Stomach smooth muscle (tissue), 2 donors: Measurements from ENCODE around the gene GPR146.
A peak's percentile ranks its signal among the peaks of the same experiment; 100 is the strongest.

Experiments used
- H3K27ac ChIP-seq: one replicate; pipeline ENCODE4 v1.7.0; 2013; ENCODE audit warnings: mild to moderate bottlenecking, low read length, inconsistent platforms
- H3K27me3 ChIP-seq, 2 donors: one replicate each; pipeline ENCODE4 v1.7.0; 2013; ENCODE audit warnings: low read length in 2 of 2; ENCODE audit not compliant: insufficient read depth in 2 of 2, control insufficient read depth in 1 of 2
- H3K36me3 ChIP-seq, 2 donors: one replicate each; pipeline ENCODE4 v1.7.0; 2013; ENCODE audit warnings: low read length in 2 of 2; ENCODE audit not compliant: control insufficient read depth in 2 of 2, insufficient read depth in 2 of 2
- H3K4me1 ChIP-seq: one replicate; pipeline ENCODE4 v1.7.0; 2013; ENCODE audit warnings: low read length; ENCODE audit not compliant: control insufficient read depth, insufficient read depth
- H3K4me3 ChIP-seq, 2 donors: one replicate each; pipeline ENCODE4 v1.7.0; 2013; ENCODE audit warnings: low read length in 2 of 2
- H3K9ac ChIP-seq, 2 donors: one replicate each; pipeline ENCODE4 v1.7.0; 2013; ENCODE audit warnings: low read length in 2 of 2, mild to moderate bottlenecking in 1 of 2
- H3K9me3 ChIP-seq, 2 donors: one replicate each; pipeline ENCODE4 v1.7.0; 2013; ENCODE audit warnings: low read length in 2 of 2; ENCODE audit not compliant: control insufficient read depth in 2 of 2
- donor health status: healthy.
- donor health status: Pancreatic carcinoma.

GPR146 gene

GRCh38 chr7:1055956-1056784, 11.8 kb downstream of the GPR146 start:
- H3K27ac ChIP-seq = peak overlapping the region; percentile 24
- H3K4me1 ChIP-seq = peaks cover 52% of the 10 kb centered on the region
- H3K4me3 ChIP-seq = peak overlapping the region in 1 of 2 donors; percentile 72
- no peaks in the 10 kb centered on the region for H3K36me3 ChIP-seq
- no peaks in the 10 kb centered on the region for H3K9me3 ChIP-seq
- no peak overlapping the region for H3K9ac ChIP-seq
- no peaks in the 10 kb centered on the region for H3K27me3 ChIP-seq

DNA sequence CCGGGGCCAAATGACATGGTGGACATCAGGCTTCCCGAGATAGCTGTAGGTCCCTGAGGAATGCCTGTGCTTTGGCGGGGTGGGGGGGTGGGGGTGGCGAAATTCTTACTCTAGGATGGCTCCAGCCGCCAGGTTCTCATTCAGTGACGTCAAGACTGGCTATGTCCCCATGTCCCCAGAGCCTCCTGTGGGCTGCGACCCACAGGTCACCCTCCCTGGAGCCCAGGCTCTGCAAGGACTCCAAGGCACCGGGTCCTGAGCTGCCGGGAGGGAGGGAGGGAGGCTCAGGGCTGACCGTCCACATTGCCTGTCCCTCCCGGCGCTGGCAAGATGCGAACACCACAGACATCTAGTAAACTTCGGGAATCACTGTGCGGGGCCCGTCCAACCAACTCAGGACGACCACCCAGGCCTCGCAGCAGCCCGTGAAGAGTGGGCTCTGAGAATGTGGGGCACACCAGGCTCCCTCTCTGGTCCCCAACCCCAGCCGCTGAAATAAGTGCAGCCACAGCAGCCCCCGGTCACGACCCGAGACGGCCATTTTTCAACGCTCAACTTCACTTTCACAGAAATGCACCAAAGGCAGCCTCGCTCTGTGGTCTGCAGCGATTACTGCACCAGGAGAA, 12.6 kb downstream of the GPR146 start:
- Histone ChIP-seq H3K27me3 (no peaks in the 10 kb centered on the region), H3K4me3 (no peak overlapping the region), H3K27ac (no peak overlapping the region), H3K4me1 (peaks cover 47% of the 10 kb centered on the region), H3K9ac (no peak overlapping the region), H3K36me3 (no peaks in the 10 kb centered on the region), H3K9me3 (no peaks in the 10 kb centered on the region)

- H3K4me3 ChIP-seq = no peak overlapping the region
- H3K36me3 ChIP-seq = no peaks in the 10 kb centered on the region
- no peak overlapping the region for H3K27ac ChIP-seq
- H3K27me3 ChIP-seq = no peaks in the 10 kb centered on the region
- no peaks in the 10 kb centered on the region for H3K9me3 ChIP-seq
- H3K9ac ChIP-seq = no peak overlapping the region
- peaks cover 40% of the 10 kb centered on the region for H3K4me1 ChIP-seq
Observed at GRCh38 chr7:1057416-1058291, 13.3 kb downstream of the GPR146 start.

DNA sequence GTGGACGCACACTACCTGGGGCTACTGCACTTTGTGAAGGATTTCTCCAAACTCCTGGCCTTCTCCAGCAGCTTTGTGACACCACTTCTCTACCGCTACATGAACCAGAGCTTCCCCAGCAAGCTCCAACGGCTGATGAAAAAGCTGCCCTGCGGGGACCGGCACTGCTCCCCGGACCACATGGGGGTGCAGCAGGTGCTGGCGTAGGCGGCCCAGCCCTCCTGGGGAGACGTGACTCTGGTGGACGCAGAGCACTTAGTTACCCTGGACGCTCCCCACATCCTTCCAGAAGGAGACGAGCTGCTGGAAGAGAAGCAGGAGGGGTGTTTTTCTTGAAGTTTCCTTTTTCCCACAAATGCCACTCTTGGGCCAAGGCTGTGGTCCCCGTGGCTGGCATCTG, 14.0 kb downstream of the GPR146 start:
- peaks cover 35% of the 10 kb centered on the region for H3K4me1 ChIP-seq
- no peaks in the 10 kb centered on the region for H3K27me3 ChIP-seq
- no peak overlapping the region for H3K4me3 ChIP-seq
- H3K27ac ChIP-seq = no peak overlapping the region
- no peaks in the 10 kb centered on the region for H3K36me3 ChIP-seq
- H3K9me3 ChIP-seq = no peaks in the 10 kb centered on the region
- H3K9ac ChIP-seq = no peak overlapping the region

DNA sequence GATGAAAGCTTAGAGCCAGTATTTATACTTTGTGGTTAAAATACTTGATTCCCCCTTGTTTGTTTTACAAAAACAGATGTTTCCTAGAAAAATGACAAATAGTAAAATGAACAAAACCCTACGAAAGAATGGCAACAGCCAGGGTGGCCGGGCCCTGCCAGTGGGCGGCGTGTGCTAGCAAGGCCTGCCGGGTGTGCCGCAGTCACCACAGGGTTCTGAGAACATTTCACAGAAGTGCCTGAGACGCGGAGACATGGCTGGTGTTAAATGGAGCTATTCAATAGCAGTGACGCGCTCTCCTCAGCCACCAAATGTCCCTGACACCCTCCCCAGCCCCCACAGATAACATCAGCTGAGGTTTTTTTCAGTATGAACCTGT, 14.5 kb downstream of the GPR146 start:
- no peak overlapping the region for H3K9ac ChIP-seq
- H3K9me3 ChIP-seq = no peaks in the 10 kb centered on the region
- no peak overlapping the region for H3K4me3 ChIP-seq
- H3K4me1 ChIP-seq = peaks cover 32% of the 10 kb centered on the region
- peaks cover 0 to 2% of the 10 kb centered on the region in 2 donors for H3K27me3 ChIP-seq
- no peaks in the 10 kb centered on the region for H3K36me3 ChIP-seq
- no peak overlapping the region for H3K27ac ChIP-seq

- no peaks in the 10 kb centered on the region for H3K36me3 ChIP-seq
- no peak overlapping the region for H3K4me3 ChIP-seq
- H3K9ac ChIP-seq = no peak overlapping the region
- peaks cover 26% of the 10 kb centered on the region for H3K4me1 ChIP-seq
- H3K27me3 ChIP-seq = peaks cover 0 to 2% of the 10 kb centered on the region in 2 donors
- no peak overlapping the region for H3K27ac ChIP-seq
- H3K9me3 ChIP-seq = no peaks in the 10 kb centered on the region
Observed at GRCh38 chr7:1059200-1060091, 15.1 kb downstream of the GPR146 start.

GRCh38 chr7:1060315-1061072, 16.1 kb downstream of the GPR146 start:
- Histone ChIP-seq H3K4me3 (no peak overlapping the region), H3K27ac (no peak overlapping the region)

DNA sequence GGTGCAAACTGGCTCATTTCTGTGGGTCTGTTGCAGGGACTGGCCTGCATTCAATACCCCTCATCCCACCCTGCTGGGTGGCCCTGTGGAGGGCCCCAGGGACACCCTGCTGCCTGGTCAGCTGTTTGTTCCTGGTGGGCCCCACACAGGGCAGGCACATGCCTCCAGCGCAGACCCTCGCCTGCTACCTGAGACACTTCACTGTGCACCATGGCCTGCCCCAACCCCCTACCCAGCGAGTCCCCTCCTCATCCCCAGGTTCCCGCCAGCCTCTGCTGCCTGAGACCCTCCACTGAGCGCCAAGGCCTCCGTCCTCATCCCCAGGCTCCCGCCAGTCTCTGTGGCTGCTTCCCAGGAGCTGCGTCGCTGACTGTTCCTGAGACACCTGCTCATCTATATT, 16.8 kb downstream of the GPR146 start:
- Histone ChIP-seq H3K4me1 (peaks cover 23% of the 10 kb centered on the region), H3K27me3 (peaks cover 0 to 2% of the 10 kb centered on the region in 2 donors), H3K36me3 (no peaks in the 10 kb centered on the region), H3K9ac (no peak overlapping the region), H3K9me3 (no peaks in the 10 kb centered on the region), H3K27ac (no peak overlapping the region), H3K4me3 (no peak overlapping the region)

More at GRCh38 chr7:1060315-1061072, 16.1 kb downstream of the GPR146 start:
- H3K27me3 ChIP-seq = peaks cover 0 to 2% of the 10 kb centered on the region in 2 donors
- H3K9ac ChIP-seq = peak overlapping the region in 1 of 2 donors; percentile 9
- H3K36me3 ChIP-seq = no peaks in the 10 kb centered on the region
- H3K4me1 ChIP-seq = peaks cover 23% of the 10 kb centered on the region
- H3K9me3 ChIP-seq = no peaks in the 10 kb centered on the region

DNA sequence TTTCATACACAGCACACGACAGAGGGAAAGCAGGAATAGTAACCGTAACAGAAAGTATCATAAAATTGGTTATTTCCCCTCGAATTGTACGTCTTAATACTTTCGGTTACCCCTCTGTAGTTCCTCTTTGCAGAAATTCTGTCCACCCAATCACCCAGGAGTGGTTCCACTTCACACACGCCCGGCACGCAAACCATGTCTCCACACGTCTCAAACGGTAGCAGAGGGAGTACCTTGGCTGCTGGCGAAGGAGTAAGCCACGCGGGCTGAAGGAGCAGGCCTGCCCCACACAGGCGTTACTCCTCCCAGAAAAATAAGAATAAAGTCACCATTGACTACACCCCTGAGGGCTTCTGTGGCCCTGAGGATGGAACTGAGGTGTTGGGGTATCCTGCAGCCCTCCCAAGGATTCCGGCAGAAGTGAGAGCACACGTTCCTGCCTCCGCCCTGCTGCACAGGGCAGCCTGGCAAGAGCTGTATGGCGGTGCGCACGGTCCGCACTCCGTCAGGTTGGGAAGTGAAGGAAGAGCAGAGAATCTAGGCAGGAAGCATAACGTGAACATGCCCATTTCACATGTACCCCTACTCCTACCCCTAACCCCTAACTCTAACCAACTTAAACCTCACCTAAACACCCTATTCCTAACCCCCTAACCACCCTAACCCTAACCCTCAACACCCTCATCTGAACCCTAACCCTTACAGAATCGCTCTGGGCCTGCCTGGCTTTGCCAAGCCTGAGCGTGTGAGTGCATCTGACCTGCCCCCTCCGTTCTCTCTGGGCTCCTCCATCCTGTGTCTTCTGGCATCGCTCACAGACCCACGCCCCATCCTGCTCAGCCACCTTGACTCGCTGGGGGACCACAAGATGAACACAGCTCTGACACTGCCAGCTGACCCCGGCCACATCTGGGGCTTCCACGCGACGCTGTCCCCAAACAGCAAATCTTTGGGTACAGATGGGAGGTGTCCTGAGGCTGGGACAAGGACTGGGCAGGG, 18.2 kb downstream of the GPR146 start:
- no peak overlapping the region for H3K4me3 ChIP-seq
- no peak overlapping the region for H3K27ac ChIP-seq
- no peaks in the 10 kb centered on the region for H3K36me3 ChIP-seq
- no peaks in the 10 kb centered on the region for H3K9me3 ChIP-seq
- H3K9ac ChIP-seq = no peak overlapping the region
- H3K4me1 ChIP-seq = peaks cover 21% of the 10 kb centered on the region
- peaks cover 0 to 2% of the 10 kb centered on the region in 2 donors for H3K27me3 ChIP-seq
